Astrocyte (in vitro differentiated cells and primary cell): ENCODE data around the gene TUFT1. TPM values are rescaled to one million over a fixed set of nuclear protein-coding genes. Genes with fewer than 3 reads are reported as not detected.

ENCODE experiments used
- DNase-seq: peaks from one replicate; pipeline ENCODE4 v3.0.0-alpha.2; 2010; ENCODE audit warnings: low read depth
- FAIRE-seq: peaks from 2 replicates; lab custom pipeline; 2011; peaks lifted over from hg19 to GRCh38; lab: Jason Lieb, UNC
- H2AFZ ChIP-seq: 2 replicates; pipeline ENCODE4 v1.6.0; 2012; ENCODE audit warnings: low read depth, low read length, inconsistent platforms
- H3K27ac ChIP-seq: 2 replicates; pipeline ENCODE4 v1.5.1; 2011; ENCODE audit warnings: low read depth, low read length, inconsistent platforms
- H3K27me3 ChIP-seq: 2 replicates; pipeline ENCODE4 v1.6.0; 2011; ENCODE audit warnings: low read length, inconsistent platforms; ENCODE audit not compliant: insufficient read depth
- H3K36me3 ChIP-seq: 2 replicates; pipeline ENCODE4 v1.5.1; 2011; ENCODE audit warnings: low read length, inconsistent platforms; ENCODE audit not compliant: insufficient read depth
- H3K4me1 ChIP-seq: 2 replicates; pipeline ENCODE4 v1.5.1; 2011; ENCODE audit warnings: low read length, inconsistent platforms; ENCODE audit not compliant: insufficient read depth
- H3K4me2 ChIP-seq: 2 replicates; pipeline ENCODE4 v1.6.0; 2012; ENCODE audit warnings: low read length, inconsistent platforms
- H3K4me3 ChIP-seq: 2 replicates; pipeline ENCODE4 v1.5.1; 2011; ENCODE audit warnings: low read depth, mild to moderate bottlenecking, low read length, inconsistent platforms; ENCODE audit not compliant: insufficient read depth
- H3K79me2 ChIP-seq: 2 replicates; pipeline ENCODE4 v1.6.0; 2012; ENCODE audit warnings: mild to moderate bottlenecking, low read length, inconsistent platforms; ENCODE audit not compliant: insufficient read depth
- H3K9ac ChIP-seq: 2 replicates; pipeline ENCODE4 v1.6.0; 2012; ENCODE audit warnings: mild to moderate bottlenecking, low read length, inconsistent platforms
- H3K9me3 ChIP-seq: 2 replicates; pipeline ENCODE4 v1.5.1; 2012; ENCODE audit warnings: low read depth, mild to moderate bottlenecking, low read length, inconsistent platforms; ENCODE audit not compliant: insufficient read depth
- H4K20me1 ChIP-seq: 2 replicates; pipeline ENCODE4 v1.6.0; 2012; ENCODE audit warnings: low read length, inconsistent platforms; ENCODE audit not compliant: insufficient read depth
- H3K27ac Mint-ChIP-seq: one replicate; pipeline ENCODE4 v1.8.0; 2021; ENCODE audit warnings: mild to moderate bottlenecking, mixed read lengths; ENCODE audit not compliant: unreplicated experiment
- H3K27me3 Mint-ChIP-seq: one replicate; pipeline ENCODE4 v1.8.0; 2021; ENCODE audit warnings: low read depth, mixed read lengths; ENCODE audit not compliant: unreplicated experiment
- H3K36me3 Mint-ChIP-seq: one replicate; pipeline ENCODE4 v1.8.0; 2021; ENCODE audit warnings: low read depth, mixed read lengths; ENCODE audit not compliant: unreplicated experiment
- H3K4me1 Mint-ChIP-seq: one replicate; pipeline ENCODE4 v1.8.0; 2021; ENCODE audit warnings: low read depth, mixed read lengths; ENCODE audit not compliant: unreplicated experiment
- H3K4me3 Mint-ChIP-seq: one replicate; pipeline ENCODE4 v1.8.0; 2021; ENCODE audit warnings: mild to moderate bottlenecking, moderate library complexity, mixed read lengths; ENCODE audit not compliant: unreplicated experiment
- H3K9me3 Mint-ChIP-seq: one replicate; pipeline ENCODE4 v1.8.0; 2021; ENCODE audit warnings: mild to moderate bottlenecking, mixed read lengths; ENCODE audit not compliant: unreplicated experiment
- CTCF ChIP-seq: IDR thresholded peaks from 2 replicates; pipeline ENCODE4 v1.5.1; 2011; ENCODE audit warnings: low read depth, mild to moderate bottlenecking, inconsistent platforms, low read length, moderate library complexity; ENCODE audit not compliant: insufficient read depth
- EZH2 ChIP-seq: IDR thresholded peaks from 2 replicates; pipeline ENCODE4 v1.6.1; 2012; ENCODE audit warnings: mild to moderate bottlenecking, low read length, inconsistent platforms; ENCODE audit not compliant: insufficient read depth
- total RNA-seq: library from RNA; stranded (reverse); gene quantifications from 2 replicates; pipeline ENCODE4 v1.2.1, GENCODE V29; 2021

TUFT1 gene
- total RNA-seq, 1 donor from 2014 or later: 90.6 TPM

- no peaks in the 10 kb centered on the region for H3K27me3 ChIP-seq
- no peak overlapping the region for H3K4me2 ChIP-seq
- no peaks in the 10 kb centered on the region for H3K79me2 ChIP-seq
- H3K9me3 ChIP-seq: no peaks in the 10 kb centered on the region
- H3K4me3 Mint-ChIP-seq: no peak overlapping the region
- H2AFZ ChIP-seq: no peak overlapping the region
- H3K4me1 Mint-ChIP-seq: peaks cover 17% of the 10 kb centered on the region
- FAIRE-seq (no peak), DNase-seq (no peak)
- H3K9me3 Mint-ChIP-seq: no peaks in the 10 kb centered on the region
- peaks cover 2% of the 10 kb centered on the region for H3K36me3 Mint-ChIP-seq
- no peaks in the 10 kb centered on the region for H3K36me3 ChIP-seq
- no peak overlapping the region for H3K27ac ChIP-seq
- TF ChIP-seq EZH2 (no peak), CTCF (no peak)
- no peaks in the 10 kb centered on the region for H4K20me1 ChIP-seq
- peaks cover 4% of the 10 kb centered on the region for H3K4me1 ChIP-seq
- no peak overlapping the region for H3K27ac Mint-ChIP-seq
- H3K4me3 ChIP-seq: no peak overlapping the region
- H3K9ac ChIP-seq: no peak overlapping the region
- no peaks in the 10 kb centered on the region for H3K27me3 Mint-ChIP-seq
These were observed 21.7 kb upstream of the TUFT1 start for GRCh38 chr1:151518431-151518830.

DNA sequence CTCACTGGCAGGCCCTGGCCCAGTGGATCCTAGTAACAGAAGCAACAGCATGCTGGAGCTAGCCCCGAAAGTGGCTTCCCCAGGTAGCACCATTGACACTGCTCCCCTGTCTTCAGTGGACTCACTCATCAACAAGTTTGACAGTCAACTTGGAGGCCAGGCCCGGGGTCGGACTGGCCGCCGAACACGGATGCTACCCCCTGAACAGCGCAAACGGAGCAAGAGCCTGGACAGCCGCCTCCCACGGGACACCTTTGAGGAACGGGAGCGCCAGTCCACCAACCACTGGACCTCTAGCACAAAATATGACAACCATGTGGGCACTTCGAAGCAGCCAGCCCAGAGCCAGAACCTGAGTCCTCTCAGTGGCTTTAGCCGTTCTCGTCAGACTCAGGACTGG lies 21.2 kb upstream of the TUFT1 start:
- Histone ChIP-seq H3K9ac (no peak overlapping the region), H3K36me3 (no peaks in the 10 kb centered on the region), H3K27ac (no peak overlapping the region), H3K4me2 (no peak overlapping the region), H3K4me1 (peaks cover 2% of the 10 kb centered on the region), H4K20me1 (no peaks in the 10 kb centered on the region), H3K27me3 (no peaks in the 10 kb centered on the region), H3K79me2 (no peaks in the 10 kb centered on the region), H2AFZ (no peak overlapping the region), H3K9me3 (no peaks in the 10 kb centered on the region), H3K4me3 (no peak overlapping the region)
- no peak for FAIRE-seq
- Mint-ChIP-seq H3K9me3 (no peaks in the 10 kb centered on the region), H3K4me1 (peaks cover 12% of the 10 kb centered on the region), H3K27me3 (no peaks in the 10 kb centered on the region), H3K27ac (no peak overlapping the region), H3K4me3 (no peak overlapping the region), H3K36me3 (peaks cover 2% of the 10 kb centered on the region)
- TF ChIP-seq CTCF: no peak
- no peak for TF ChIP-seq EZH2
- DNase-seq: no peak

DNA sequence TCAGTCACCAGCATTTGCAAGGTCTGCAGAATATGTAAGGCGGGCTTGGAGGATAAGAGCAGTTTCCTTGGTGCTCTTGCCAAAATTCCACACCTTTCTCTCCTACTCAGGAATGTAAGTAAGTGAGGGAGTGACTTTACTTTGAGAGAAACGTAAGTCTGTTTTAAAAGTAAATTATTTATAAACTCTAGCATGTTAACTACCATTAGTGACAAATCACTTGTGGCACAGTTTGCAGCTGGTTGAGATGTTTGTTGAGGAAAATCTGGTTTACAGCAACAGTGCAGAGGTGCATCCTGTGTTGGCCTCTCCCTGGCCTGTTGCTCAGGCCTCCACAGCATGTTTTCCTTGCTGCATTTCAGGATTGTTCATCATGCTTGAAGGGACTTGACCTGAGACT lies 20.4 kb upstream of the TUFT1 start:
- Histone ChIP-seq H3K4me3 (no peak overlapping the region), H3K4me1 (peaks cover 2% of the 10 kb centered on the region), H3K9me3 (no peaks in the 10 kb centered on the region), H3K79me2 (no peaks in the 10 kb centered on the region), H3K27me3 (no peaks in the 10 kb centered on the region), H3K4me2 (no peak overlapping the region), H3K9ac (no peak overlapping the region), H2AFZ (no peak overlapping the region), H3K27ac (no peak overlapping the region), H4K20me1 (no peaks in the 10 kb centered on the region), H3K36me3 (no peaks in the 10 kb centered on the region)
- H3K27me3 Mint-ChIP-seq: no peaks in the 10 kb centered on the region
- FAIRE-seq (no peak), DNase-seq (no peak)
- peaks cover 7% of the 10 kb centered on the region for H3K4me1 Mint-ChIP-seq
- H3K36me3 Mint-ChIP-seq: peaks cover 5% of the 10 kb centered on the region
- H3K4me3 Mint-ChIP-seq: no peak overlapping the region
- no peak overlapping the region for H3K27ac Mint-ChIP-seq
- peaks cover 2% of the 10 kb centered on the region for H3K9me3 Mint-ChIP-seq
- no peak for TF ChIP-seq EZH2
- TF ChIP-seq CTCF: no peak
